Uterus (tissue), 4 donors: ENCODE data around the gene KRTAP5-7. TPM values are rescaled to one million over a fixed set of nuclear protein-coding genes. Genes with fewer than 3 reads are reported as not detected.

Experiments
- DNase-seq, 2 donors: peaks; one replicate each; pipeline ENCODE4 v3.0.0-alpha.2; 2019 to 2020
- H3K27ac ChIP-seq, 2 donors: fragments of 200-600 bp; sonication (generic); 1 replicate in 1 of 2; 2 replicates in 1 of 2; pipeline ENCODE4 v1.5.1; 2016 to 2018
- H3K27me3 ChIP-seq, 2 donors: fragments of 200-600 bp; sonication (generic); one replicate each; pipeline ENCODE4 v1.5.1; 2018 to 2019; ENCODE audit warnings: control low read depth in 1 of 2
- H3K36me3 ChIP-seq, 2 donors: fragments of 200-600 bp; sonication (generic); one replicate each; pipeline ENCODE4 v1.5.1; 2019; ENCODE audit warnings: control low read depth in 1 of 2
- H3K4me1 ChIP-seq, 2 donors: fragments of 200-600 bp; sonication (generic); one replicate each; pipeline ENCODE4 v1.5.1; 2018 to 2019; ENCODE audit warnings: control low read depth in 1 of 2
- H3K4me3 ChIP-seq, 2 donors: fragments of 200-600 bp; sonication (generic); 1 replicate in 1 of 2; 2 replicates in 1 of 2; pipeline ENCODE4 v1.5.1; 2018 to 2019; ENCODE audit warnings: mild to moderate bottlenecking in 1 of 2
- H3K9me3 ChIP-seq, 2 donors: fragments of 200-600 bp; sonication (generic); one replicate each; pipeline ENCODE4 v1.5.1; 2019; ENCODE audit warnings: control low read depth in 1 of 2
- CTCF ChIP-seq, 4 experiments: fragments of 200-600 bp in 2 of 4; fragments of 450-650 bp in 2 of 4; sonication (generic) in 2 of 4; IDR thresholded peaks; one replicate each; pipeline ENCODE4 v1.5.1; 2016 to 2019; ENCODE audit warnings: antibody characterized with exemption in 4 of 4, mild to moderate bottlenecking in 2 of 4, moderate library complexity in 1 of 4
- POLR2A ChIP-seq, 2 donors: fragments of 450-650 bp; IDR thresholded peaks; one replicate each; pipeline ENCODE4 v1.6.1; 2016; ENCODE audit warnings: antibody characterized with exemption in 2 of 2, mild to moderate bottlenecking in 1 of 2, moderate library complexity in 1 of 2
- intact Hi-C: fragments of 100-400 bp; cut with DNase I; formaldehyde crosslinking; loops from one replicate; pipeline ENCODE4 v1.15.1; 2023; ENCODE audit warnings: low total_unique reads
- total RNA-seq, 4 donors: library from RNA; depleted of rRNA in 3 of 4; stranded (reverse); fragments of >200 nt in 3 of 4; gene quantifications; one replicate each; pipeline versions ENCODE4 v1.1.0 to v1.2.4, GENCODE V29; 2014 to 2023
- donor health status: DM: yes; HTN: yes; CAD: no.

KRTAP5-7 gene
- total RNA-seq, 4 donors from 2014 or later, result 0.95 TPM; not detected in 3

GRCh38 chr11:71542382-71542781 lies 15.3 kb downstream of the KRTAP5-7 start:
- Histone ChIP-seq H3K36me3 (no peaks in the 10 kb centered on the region), H3K9me3 (no peaks in the 10 kb centered on the region), H3K27me3 (no peaks in the 10 kb centered on the region), H3K4me3 (no peak overlapping the region), H3K27ac (no peak overlapping the region), H3K4me1 (no peaks in the 10 kb centered on the region)
- intact Hi-C loops, result no loop called here
- TF ChIP-seq POLR2A (IDR thresholded peaks at IDR 0.05) (no peak), CTCF (IDR thresholded peaks at IDR 0.05) (no peak)
- no peak for DNase-seq

GRCh38 chr11:71542879-71543777 lies 16.1 kb downstream of the KRTAP5-7 start:
- Histone ChIP-seq H3K4me3 (no peak overlapping the region), H3K9me3 (no peaks in the 10 kb centered on the region), H3K4me1 (no peaks in the 10 kb centered on the region), H3K36me3 (no peaks in the 10 kb centered on the region), H3K27ac (no peak overlapping the region), H3K27me3 (no peaks in the 10 kb centered on the region)
- no peak for TF ChIP-seq POLR2A (IDR thresholded peaks at IDR 0.05)
- no peak for TF ChIP-seq CTCF (IDR thresholded peaks at IDR 0.05)
- no peak for DNase-seq
- intact Hi-C loops, result no loop called here

- no peak for TF ChIP-seq POLR2A (IDR thresholded peaks at IDR 0.05)
- TF ChIP-seq CTCF (IDR thresholded peaks at IDR 0.05), result no peak
- Histone ChIP-seq H3K27ac (no peak overlapping the region), H3K4me3 (no peak overlapping the region), H3K36me3 (no peaks in the 10 kb centered on the region), H3K9me3 (no peaks in the 10 kb centered on the region), H3K27me3 (no peaks in the 10 kb centered on the region), H3K4me1 (no peaks in the 10 kb centered on the region)
- no peak for DNase-seq
- intact Hi-C loops, result no loop called here
Measured at GRCh38 chr11:71543866-71544265, 16.8 kb downstream of the KRTAP5-7 start.

- no peak for DNase-seq
- no peak overlapping the region for H3K27ac ChIP-seq
- TF ChIP-seq POLR2A (IDR thresholded peaks at IDR 0.05) (no peak), CTCF (IDR thresholded peaks at IDR 0.05) (no peak)
- no peak overlapping the region for H3K4me3 ChIP-seq
- intact Hi-C loops, result no loop called here
- H3K36me3 ChIP-seq, result no peaks in the 10 kb centered on the region
- no peaks in the 10 kb centered on the region for H3K4me1 ChIP-seq
- H3K9me3 ChIP-seq, result no peaks in the 10 kb centered on the region
- H3K27me3 ChIP-seq, result no peaks in the 10 kb centered on the region
Measured at GRCh38 chr11:71544525-71545214, 17.6 kb downstream of the KRTAP5-7 start.

GRCh38 chr11:71545405-71545966 lies 18.4 kb downstream of the KRTAP5-7 start:
- Histone ChIP-seq H3K27me3 (no peaks in the 10 kb centered on the region), H3K36me3 (no peaks in the 10 kb centered on the region), H3K4me1 (no peaks in the 10 kb centered on the region), H3K9me3 (no peaks in the 10 kb centered on the region), H3K4me3 (no peak overlapping the region), H3K27ac (no peak overlapping the region)
- no peak for TF ChIP-seq CTCF (IDR thresholded peaks at IDR 0.05)
- no peak for TF ChIP-seq POLR2A (IDR thresholded peaks at IDR 0.05)
- intact Hi-C loops, result no loop called here
- no peak for DNase-seq
